Measurements from ENCODE around the gene RAB29. TPM values are rescaled to one million over a fixed set of nuclear protein-coding genes. Genes with fewer than 3 reads are reported as not detected.

The RAB29 gene
- total RNA-seq, 1 donor from 2014 or later = 24.4 TPM

GRCh38 chr1:205809942-205810345 is 34.7 kb upstream of the RAB29 start:
- Histone ChIP-seq H3K4me3 (ENCODE audit: low read depth, low read length) (no peak overlapping the region), H3K36me3 (ENCODE audit: control insufficient read depth, insufficient read depth, low read length) (no peaks in the 10 kb centered on the region), H3K27me3 (ENCODE audit: control insufficient read depth, insufficient read depth, low read length) (no peaks in the 10 kb centered on the region)
- no peak for DNase-seq (ENCODE audit: low read depth)
- TF ChIP-seq CTCF (IDR thresholded peaks at IDR 0.05; ENCODE audit: insufficient read depth, low read length, poor library complexity, severe bottlenecking) = no peak

DNA sequence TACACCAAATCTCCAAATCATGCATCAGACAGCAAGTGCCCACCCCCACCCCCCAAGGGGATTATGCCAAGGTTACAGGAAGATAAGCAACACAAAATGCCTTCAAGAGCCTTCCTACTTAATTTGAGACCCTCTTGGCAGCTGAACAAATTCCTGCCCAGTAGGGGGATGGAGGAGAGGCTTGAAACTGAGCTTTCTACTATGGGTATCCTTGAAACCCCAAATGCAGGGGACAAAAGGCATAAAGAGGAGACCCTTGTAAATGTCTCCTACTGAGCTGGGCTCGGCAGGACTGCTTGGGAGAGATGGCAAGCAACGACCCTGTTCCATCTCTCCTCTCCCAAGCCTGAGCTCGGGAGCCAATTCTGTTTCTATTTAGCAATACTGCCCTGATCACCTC is 34.2 kb upstream of the RAB29 start:
- H3K4me3 ChIP-seq (ENCODE audit: low read depth, low read length) = no peak overlapping the region
- H3K36me3 ChIP-seq (ENCODE audit: control insufficient read depth, insufficient read depth, low read length) = no peaks in the 10 kb centered on the region
- no peak for TF ChIP-seq CTCF (IDR thresholded peaks at IDR 0.05; ENCODE audit: insufficient read depth, low read length, poor library complexity, severe bottlenecking)
- no peaks in the 10 kb centered on the region for H3K27me3 ChIP-seq (ENCODE audit: control insufficient read depth, insufficient read depth, low read length)
- no peak for DNase-seq (ENCODE audit: low read depth)

GRCh38 chr1:205805082-205805711 is 29.9 kb upstream of the RAB29 start:
- no peak for TF ChIP-seq CTCF (IDR thresholded peaks at IDR 0.05; ENCODE audit: insufficient read depth, low read length, poor library complexity, severe bottlenecking)
- no peak for DNase-seq (ENCODE audit: low read depth)
- no peaks in the 10 kb centered on the region for H3K36me3 ChIP-seq (ENCODE audit: control insufficient read depth, insufficient read depth, low read length)
- no peaks in the 10 kb centered on the region for H3K27me3 ChIP-seq (ENCODE audit: control insufficient read depth, insufficient read depth, low read length)
- no peak overlapping the region for H3K4me3 ChIP-seq (ENCODE audit: low read depth, low read length)

DNA sequence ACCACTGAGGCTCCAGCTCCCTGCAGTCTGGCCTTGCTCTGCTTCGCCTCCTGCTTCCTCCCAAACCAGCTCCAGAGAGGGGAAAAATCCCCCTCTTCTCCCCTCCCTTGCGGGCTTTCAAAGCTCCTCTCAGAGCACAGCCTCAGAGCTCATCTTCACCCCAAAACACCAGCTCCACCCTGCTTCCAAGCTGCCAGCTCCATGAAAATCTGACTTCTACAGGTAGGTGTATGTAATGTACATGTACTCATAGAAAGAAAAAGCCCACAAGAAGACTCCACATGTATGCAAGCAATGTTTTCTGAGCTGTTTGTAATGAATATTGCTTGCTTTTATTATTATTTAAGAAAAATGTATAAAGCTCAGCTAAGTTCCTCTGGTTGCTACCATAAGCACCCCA is 29.3 kb upstream of the RAB29 start:
- DNase-seq (ENCODE audit: low read depth) = no peak
- Histone ChIP-seq H3K4me3 (ENCODE audit: low read depth, low read length) (no peak overlapping the region), H3K36me3 (ENCODE audit: control insufficient read depth, insufficient read depth, low read length) (no peaks in the 10 kb centered on the region), H3K27me3 (ENCODE audit: control insufficient read depth, insufficient read depth, low read length) (no peaks in the 10 kb centered on the region)
- no peak for TF ChIP-seq CTCF (IDR thresholded peaks at IDR 0.05; ENCODE audit: insufficient read depth, low read length, poor library complexity, severe bottlenecking)

- Histone ChIP-seq H3K36me3 (ENCODE audit: control insufficient read depth, insufficient read depth, low read length) (no peaks in the 10 kb centered on the region), H3K4me3 (ENCODE audit: low read depth, low read length) (no peak overlapping the region), H3K27me3 (ENCODE audit: control insufficient read depth, insufficient read depth, low read length) (no peaks in the 10 kb centered on the region)
- DNase-seq (ENCODE audit: low read depth) = no peak
- no peak for TF ChIP-seq CTCF (IDR thresholded peaks at IDR 0.05; ENCODE audit: insufficient read depth, low read length, poor library complexity, severe bottlenecking)
Measured at GRCh38 chr1:205803986-205804385, 28.7 kb upstream of the RAB29 start.

- no peak for DNase-seq (ENCODE audit: low read depth)
- no peak overlapping the region for H3K4me3 ChIP-seq (ENCODE audit: low read depth, low read length)
- no peaks in the 10 kb centered on the region for H3K27me3 ChIP-seq (ENCODE audit: control insufficient read depth, insufficient read depth, low read length)
- H3K36me3 ChIP-seq (ENCODE audit: control insufficient read depth, insufficient read depth, low read length) = no peaks in the 10 kb centered on the region
- TF ChIP-seq CTCF (IDR thresholded peaks at IDR 0.05; ENCODE audit: insufficient read depth, low read length, poor library complexity, severe bottlenecking) = no peak
Measured at GRCh38 chr1:205802060-205802459, 26.8 kb upstream of the RAB29 start.

Data from kidney epithelial cell (primary cell).